GM12892 (cell line): Measurements from ENCODE around the gene ACTG2.

Experiments
- POLR2A ChIP-seq: IDR thresholded peaks from 2 replicates; pipeline ENCODE4 v1.6.1; 2011; ENCODE audit warnings: low read depth, low read length, control low read depth
- POLR2AphosphoS5 ChIP-seq: IDR thresholded peaks from 2 replicates; pipeline ENCODE4 v1.6.1; 2011; ENCODE audit warnings: low read depth, low read length, control low read depth
- TAF1 ChIP-seq: IDR thresholded peaks from 2 replicates; pipeline ENCODE4 v1.6.1; 2011; ENCODE audit warnings: low read depth, mild to moderate bottlenecking, control low read depth, low read length, borderline replicate concordance

DNA sequence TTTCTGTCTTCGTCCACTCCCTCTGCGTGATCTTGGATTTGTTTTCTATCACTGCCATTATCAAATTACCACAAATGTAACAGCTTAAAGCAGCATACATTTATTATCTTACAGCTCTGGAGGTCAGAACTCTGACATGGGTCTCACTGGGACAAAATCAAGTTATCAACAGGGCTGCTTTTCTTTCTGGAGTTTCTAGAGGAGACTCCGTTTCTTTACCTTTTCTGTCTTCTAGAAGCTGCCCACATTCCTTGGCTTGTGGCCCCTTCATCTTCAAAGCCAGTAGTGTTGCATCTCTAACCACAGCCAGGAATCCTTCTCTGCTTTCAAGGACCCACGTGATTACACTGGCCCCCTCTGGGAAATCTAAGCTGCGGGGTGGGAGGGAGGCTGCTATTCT is 70.0 kb downstream of the ACTG2 start:
- no peak for TF ChIP-seq POLR2A
- no peak for TF ChIP-seq TAF1
- no peak for TF ChIP-seq POLR2AphosphoS5
